HG03139 (cell line): ENCODE measurements around the gene DISP3.

Experiments
- ATAC-seq: cut with Tn5 transposase; IDR thresholded peaks from one replicate; pipeline ENCODE4 v1.9.1; 2021; ENCODE audit not compliant: unreplicated experiment

The DISP3 gene

GRCh38 chr1:11455967-11456570 lies 22.9 kb upstream of the DISP3 start:
- ATAC-seq, result no peak

GRCh38 chr1:11456965-11457364 lies 22.0 kb upstream of the DISP3 start:
- ATAC-seq, result no peak

- no peak for ATAC-seq
Observed at GRCh38 chr1:11458811-11459275, 20.1 kb upstream of the DISP3 start.

- ATAC-seq, result no peak
Observed at GRCh38 chr1:11461531-11462137, 17.3 kb upstream of the DISP3 start.

- ATAC-seq, result no peak
Observed at GRCh38 chr1:11462224-11462923, 16.6 kb upstream of the DISP3 start.

GRCh38 chr1:11463177-11463576 lies 15.8 kb upstream of the DISP3 start:
- no peak for ATAC-seq

GRCh38 chr1:11465307-11465706 lies 13.6 kb upstream of the DISP3 start:
- ATAC-seq, result no peak

- no peak for ATAC-seq
Observed at GRCh38 chr1:11466416-11466815, 12.5 kb upstream of the DISP3 start.

- no peak for ATAC-seq
Observed at GRCh38 chr1:11468878-11469277, 10.1 kb upstream of the DISP3 start.

GRCh38 chr1:11470912-11471311 lies 8.0 kb upstream of the DISP3 start:
- no peak for ATAC-seq

GRCh38 chr1:11471473-11471872 lies 7.5 kb upstream of the DISP3 start:
- ATAC-seq, result no peak

- no peak for ATAC-seq
Observed at GRCh38 chr1:11472284-11472683, 6.7 kb upstream of the DISP3 start.

- ATAC-seq, result no peak
Observed at GRCh38 chr1:11472741-11473140, 6.2 kb upstream of the DISP3 start.

GRCh38 chr1:11473491-11474034 lies 5.4 kb upstream of the DISP3 start:
- ATAC-seq, result no peak

- ATAC-seq, result no peak
Observed at GRCh38 chr1:11474826-11475225, 4.1 kb upstream of the DISP3 start.

- no peak for ATAC-seq
Observed at GRCh38 chr1:11475748-11476147, 3.2 kb upstream of the DISP3 start.

GRCh38 chr1:11479375-11479979 lies 522 bp downstream of the DISP3 start:
- ATAC-seq, result no peak

GRCh38 chr1:11481019-11481418 lies 2.1 kb downstream of the DISP3 start:
- no peak for ATAC-seq

GRCh38 chr1:11482198-11482597 lies 3.2 kb downstream of the DISP3 start:
- no peak for ATAC-seq

- ATAC-seq, result no peak
Observed at GRCh38 chr1:11482701-11483479, 3.9 kb downstream of the DISP3 start.
